SK-N-SH (cell line): ENCODE data around the gene PTGIS. TPM values are rescaled to one million over a fixed set of nuclear protein-coding genes. Genes with fewer than 3 reads are reported as not detected.

Source experiments
- CTCF ChIA-PET: fragments of 300-600, 350-600 bp; formaldehyde crosslinking; extraction: SDS; loops from one replicate; lab custom pipeline; 2021; lab: Yijun Ruan, JAX
- POLR2A ChIA-PET: fragments of 350-600 bp; sonication (Branson Sonifier 250); formaldehyde crosslinking; extraction: SDS; loops from one replicate; lab custom pipeline; 2020; ENCODE audit warnings: antibody characterized with exemption, inconsistent platforms; lab: Yijun Ruan, JAX
- DNase-seq: peaks from one replicate; pipeline ENCODE4 v3.0.0; 2012
- H2AFZ ChIP-seq: fragments of 200-600 bp; sonication (generic); 2 replicates; pipeline ENCODE4 v1.8.1; 2016; ENCODE audit warnings: antibody characterized with exemption, mild to moderate bottlenecking, low read depth
- H3F3A ChIP-seq: fragments of 200-600 bp; sonication (generic); replicated peaks from 2 replicates; pipeline ENCODE3; 2016; ENCODE audit warnings: antibody characterized with exemption, mild to moderate bottlenecking; ENCODE audit not compliant: insufficient read depth
- H3K27ac ChIP-seq, 2 experiments: fragments of 200-500 bp in 1 of 2; fragments of 200-600 bp in 1 of 2; sonication (Bioruptor generic) in 1 of 2; sonication (generic), shearing (Covaris generic) in 1 of 2; 2 replicates each; pipeline versions ENCODE4 v1.5.1 to v1.6.1; 2014 to 2016; ENCODE audit warnings: low read depth in 2 of 2, inconsistent platforms in 1 of 2, low read length in 1 of 2, mild to moderate bottlenecking in 1 of 2, mixed read lengths in 1 of 2
- H3K27me3 ChIP-seq: fragments of 200-600 bp; sonication (generic), shearing (Covaris generic); 2 replicates; pipeline ENCODE4 v1.6.1; 2016; ENCODE audit warnings: mixed run types; ENCODE audit not compliant: insufficient read depth
- H3K36me3 ChIP-seq, 2 experiments: fragments of 200-500 bp in 1 of 2; fragments of 200-600 bp in 1 of 2; sonication (Bioruptor generic) in 1 of 2; sonication (generic) in 1 of 2; replicated peaks in 1 of 2; 2 replicates each; pipeline versions ENCODE3 to v1.5.1; 2014 to 2016; ENCODE audit warnings: low read length in 1 of 2, mild to moderate bottlenecking in 1 of 2; ENCODE audit not compliant: insufficient read depth in 2 of 2, control insufficient read depth in 1 of 2
- H3K4me1 ChIP-seq, 2 experiments: fragments of 200-500 bp in 1 of 2; fragments of 200-600 bp in 1 of 2; sonication (Bioruptor generic) in 1 of 2; sonication (generic), shearing (Covaris generic) in 1 of 2; 2 replicates each; pipeline versions ENCODE4 v1.5.1 to v1.6.1; 2014 to 2016; ENCODE audit warnings: low read depth in 1 of 2, low read length in 1 of 2, mixed run types in 1 of 2; ENCODE audit not compliant: insufficient read depth in 2 of 2, control insufficient read depth in 1 of 2
- H3K4me2 ChIP-seq: fragments of 200-600 bp; sonication (generic), shearing (Covaris generic); 2 replicates; pipeline ENCODE4 v1.6.1; 2017; ENCODE audit warnings: mixed run types
- H3K4me3 ChIP-seq, 2 experiments: fragments of 200-500 bp in 1 of 2; fragments of 200-600 bp in 1 of 2; sonication (Bioruptor generic) in 1 of 2; sonication (generic), shearing (Covaris generic) in 1 of 2; 2 replicates each; pipeline versions ENCODE4 v1.5.1 to v1.8.1; 2014 to 2016; ENCODE audit warnings: low read depth in 2 of 2, inconsistent platforms in 1 of 2, low read length in 1 of 2, mild to moderate bottlenecking in 1 of 2, mixed read lengths in 1 of 2, moderate library complexity in 1 of 2
- H3K79me2 ChIP-seq: fragments of 200-600 bp; sonication (generic); 2 replicates; pipeline ENCODE4 v1.8.1; 2017; ENCODE audit warnings: mild to moderate bottlenecking; ENCODE audit not compliant: insufficient read depth
- H3K9ac ChIP-seq: fragments of 200-600 bp; sonication (generic); 2 replicates; pipeline ENCODE4 v1.6.1; 2017; ENCODE audit warnings: mixed run types
- H3K9me2 ChIP-seq: fragments of 200-600 bp; sonication (generic); 2 replicates; pipeline ENCODE4 v1.6.1; 2017; ENCODE audit warnings: mixed run types
- H3K9me3 ChIP-seq: fragments of 200-600 bp; sonication (generic); 2 replicates; pipeline ENCODE4 v1.6.1; 2017; ENCODE audit warnings: mixed run types, mild to moderate bottlenecking, moderate library complexity
- H4K20me1 ChIP-seq: fragments of 200-600 bp; sonication (generic); 2 replicates; pipeline ENCODE4 v1.6.1; 2017; ENCODE audit warnings: mild to moderate bottlenecking, mixed run types; ENCODE audit not compliant: insufficient read depth
- ELF1 ChIP-seq: IDR thresholded peaks from 2 replicates; pipeline ENCODE4 v1.4.0; 2012
- EP300 ChIP-seq, 2 experiments: IDR thresholded peaks; 2 replicates each; pipeline versions ENCODE4 v1.4.0 to v1.6.1; 2012; ENCODE audit warnings: borderline replicate concordance in 1 of 2, low read depth in 1 of 2, low read length in 1 of 2
- FOSL2 ChIP-seq: IDR thresholded peaks from 2 replicates; pipeline ENCODE4 v1.4.0; 2012; ENCODE audit warnings: low read depth, mild to moderate bottlenecking, moderate library complexity, borderline replicate concordance
- GABPA ChIP-seq: IDR thresholded peaks from 2 replicates; pipeline ENCODE4 v1.4.0; 2012; ENCODE audit warnings: low read depth, mild to moderate bottlenecking
- JUND ChIP-seq: IDR thresholded peaks from 2 replicates; pipeline ENCODE4 v1.4.0; 2012
- MEF2A ChIP-seq: IDR thresholded peaks from 2 replicates; pipeline ENCODE4 v1.4.0; 2012; ENCODE audit warnings: low read depth, borderline replicate concordance
- MXI1 ChIP-seq: IDR thresholded peaks from 2 replicates; pipeline ENCODE4 v1.6.1; 2012; ENCODE audit warnings: mild to moderate bottlenecking, low read depth, low read length, improper control_type of control experiment
- NRF1 ChIP-seq: IDR thresholded peaks from 2 replicates; pipeline ENCODE4 v1.6.1; 2012; ENCODE audit warnings: low read depth, mild to moderate bottlenecking, low read length
- RCOR1 ChIP-seq: fragments of 150-350 bp; IDR thresholded peaks from 2 replicates; pipeline ENCODE4 v1.6.1; 2017; ENCODE audit warnings: antibody characterized with exemption, low read length
- SMC3 ChIP-seq: IDR thresholded peaks from 2 replicates; pipeline ENCODE4 v1.6.1; 2012; ENCODE audit warnings: low read depth, low read length, improper control_type of control experiment
- TAF1 ChIP-seq: IDR thresholded peaks from 2 replicates; pipeline ENCODE4 v1.6.1; 2012; ENCODE audit warnings: low read depth, mild to moderate bottlenecking, low read length, moderate library complexity, borderline replicate concordance
- TCF12 ChIP-seq: IDR thresholded peaks from 2 replicates; pipeline ENCODE4 v1.4.0; 2012
- WGBS: methylation state at CpG from one replicate; pipeline ENCODE4 v1.1.6; 2017; ENCODE audit warnings: low lambda C conversion rate; 5-methylcytosine and 5-hydroxymethylcytosine counted together
- polyA plus RNA-seq, 3 experiments: library from polyadenylated mRNA; depleted of rRNA; stranded (reverse); fragments of >200 nt; gene quantifications; 2 replicates each; pipeline ENCODE4 v1.2.3, GENCODE V29; 2012
- TF ChIP-seq, protein P1 (sequence below): IDR thresholded peaks from 2 replicates; pipeline ENCODE4 v1.6.1; 2012; ENCODE audit warnings: mild to moderate bottlenecking, low read depth, low read length, moderate library complexity
- TF ChIP-seq, protein P2 (sequence below): fragments of 150-350 bp; IDR thresholded peaks from 2 replicates; pipeline ENCODE4 v1.6.1; 2016; ENCODE audit warnings: mild to moderate bottlenecking, low read depth, low read length
- TF ChIP-seq, protein P3 (sequence below): IDR thresholded peaks from 2 replicates; pipeline ENCODE4 v1.4.0; 2012; ENCODE audit warnings: low read depth

The PTGIS gene
- polyA plus RNA-seq, 1 of the 3 experiments (the other 2 are of a cell fraction), result 1.0 TPM

DNA sequence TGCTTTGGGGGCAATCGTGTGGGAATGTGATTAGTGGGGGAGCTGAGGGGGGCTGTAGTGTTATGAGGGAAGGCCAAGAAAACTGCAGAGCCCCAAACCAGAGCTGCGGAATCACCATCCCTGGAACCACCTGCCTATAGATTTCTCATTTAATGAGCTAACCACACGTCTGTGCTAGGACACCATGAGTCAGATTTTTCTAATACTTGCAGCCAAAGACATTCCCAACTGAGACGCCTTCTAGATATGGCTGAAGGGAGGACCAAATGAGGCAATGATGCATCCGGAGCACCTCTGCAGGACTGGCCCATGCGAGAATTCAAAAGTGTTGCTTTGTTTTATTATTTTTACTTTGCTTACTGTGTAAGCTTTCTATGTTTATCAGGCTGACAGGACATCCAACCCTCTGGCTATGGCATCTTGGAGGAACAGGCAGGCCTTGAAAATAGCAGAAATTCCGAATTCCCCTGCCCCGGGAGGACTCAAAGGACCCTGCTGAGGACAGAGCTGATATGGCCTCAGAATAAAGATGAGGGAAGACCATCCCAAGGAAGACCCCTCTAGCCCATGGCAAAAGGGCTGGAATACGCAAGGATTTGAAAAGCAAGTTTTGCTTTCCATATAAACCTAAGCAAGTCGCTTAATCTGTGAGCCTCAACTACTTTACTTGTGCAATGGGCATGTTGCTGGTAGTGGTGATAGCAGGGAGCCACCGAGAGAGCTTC is 3.1 kb upstream of the PTGIS start:
- Histone ChIP-seq H3K4me3 (no peak overlapping the region), H3K9ac (no peak overlapping the region), H3K9me2 (no peaks in the 10 kb centered on the region), H3K79me2 (no peaks in the 10 kb centered on the region), H3K4me1 (peaks cover 0 to 11% of the 10 kb centered on the region in 2 experiments; a peak in 1 of 4 replicates), H3K9me3 (no peaks in the 10 kb centered on the region), H3K36me3 (no peaks in the 10 kb centered on the region), H3K27ac (no peak overlapping the region), H2AFZ (no peak overlapping the region), H4K20me1 (no peaks in the 10 kb centered on the region), H3K4me2 (no peak overlapping the region), H3K27me3 (no peaks in the 10 kb centered on the region; the same call in 1 of the 2 replicates), H3F3A (no peaks in the 10 kb centered on the region)
- ChIA-PET POLR2A (no interaction called here), CTCF (interaction anchor here (0.8 to 3.1 kb wide), 4 partner anchors 13 to 33 kb away, joined by 3 to 19 read pairs (median 3); no protein-coding TSS in a partner anchor)
- no peak for TF ChIP-seq GABPA
- TF ChIP-seq TAF1, result no peak
- TF ChIP-seq SMC3, result no peak
- no peak for TF ChIP-seq TCF12
- TF ChIP-seq MEF2A, result no peak
- TF ChIP-seq, protein P1, sequence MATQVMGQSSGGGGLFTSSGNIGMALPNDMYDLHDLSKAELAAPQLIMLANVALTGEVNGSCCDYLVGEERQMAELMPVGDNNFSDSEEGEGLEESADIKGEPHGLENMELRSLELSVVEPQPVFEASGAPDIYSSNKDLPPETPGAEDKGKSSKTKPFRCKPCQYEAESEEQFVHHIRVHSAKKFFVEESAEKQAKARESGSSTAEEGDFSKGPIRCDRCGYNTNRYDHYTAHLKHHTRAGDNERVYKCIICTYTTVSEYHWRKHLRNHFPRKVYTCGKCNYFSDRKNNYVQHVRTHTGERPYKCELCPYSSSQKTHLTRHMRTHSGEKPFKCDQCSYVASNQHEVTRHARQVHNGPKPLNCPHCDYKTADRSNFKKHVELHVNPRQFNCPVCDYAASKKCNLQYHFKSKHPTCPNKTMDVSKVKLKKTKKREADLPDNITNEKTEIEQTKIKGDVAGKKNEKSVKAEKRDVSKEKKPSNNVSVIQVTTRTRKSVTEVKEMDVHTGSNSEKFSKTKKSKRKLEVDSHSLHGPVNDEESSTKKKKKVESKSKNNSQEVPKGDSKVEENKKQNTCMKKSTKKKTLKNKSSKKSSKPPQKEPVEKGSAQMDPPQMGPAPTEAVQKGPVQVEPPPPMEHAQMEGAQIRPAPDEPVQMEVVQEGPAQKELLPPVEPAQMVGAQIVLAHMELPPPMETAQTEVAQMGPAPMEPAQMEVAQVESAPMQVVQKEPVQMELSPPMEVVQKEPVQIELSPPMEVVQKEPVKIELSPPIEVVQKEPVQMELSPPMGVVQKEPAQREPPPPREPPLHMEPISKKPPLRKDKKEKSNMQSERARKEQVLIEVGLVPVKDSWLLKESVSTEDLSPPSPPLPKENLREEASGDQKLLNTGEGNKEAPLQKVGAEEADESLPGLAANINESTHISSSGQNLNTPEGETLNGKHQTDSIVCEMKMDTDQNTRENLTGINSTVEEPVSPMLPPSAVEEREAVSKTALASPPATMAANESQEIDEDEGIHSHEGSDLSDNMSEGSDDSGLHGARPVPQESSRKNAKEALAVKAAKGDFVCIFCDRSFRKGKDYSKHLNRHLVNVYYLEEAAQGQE, result no peak
- TF ChIP-seq FOSL2, result no peak
- TF ChIP-seq, protein P2, sequence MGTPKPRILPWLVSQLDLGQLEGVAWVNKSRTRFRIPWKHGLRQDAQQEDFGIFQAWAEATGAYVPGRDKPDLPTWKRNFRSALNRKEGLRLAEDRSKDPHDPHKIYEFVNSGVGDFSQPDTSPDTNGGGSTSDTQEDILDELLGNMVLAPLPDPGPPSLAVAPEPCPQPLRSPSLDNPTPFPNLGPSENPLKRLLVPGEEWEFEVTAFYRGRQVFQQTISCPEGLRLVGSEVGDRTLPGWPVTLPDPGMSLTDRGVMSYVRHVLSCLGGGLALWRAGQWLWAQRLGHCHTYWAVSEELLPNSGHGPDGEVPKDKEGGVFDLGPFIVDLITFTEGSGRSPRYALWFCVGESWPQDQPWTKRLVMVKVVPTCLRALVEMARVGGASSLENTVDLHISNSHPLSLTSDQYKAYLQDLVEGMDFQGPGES, result no peak
- TF ChIP-seq, protein P3, sequence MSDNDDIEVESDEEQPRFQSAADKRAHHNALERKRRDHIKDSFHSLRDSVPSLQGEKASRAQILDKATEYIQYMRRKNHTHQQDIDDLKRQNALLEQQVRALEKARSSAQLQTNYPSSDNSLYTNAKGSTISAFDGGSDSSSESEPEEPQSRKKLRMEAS, result no peak
- TF ChIP-seq JUND, result no peak
- no peak for TF ChIP-seq NRF1
- no peak for TF ChIP-seq EP300 (IDR thresholded peaks at IDR 0.05; ENCODE audit: borderline replicate concordance in 1 of 2, low read depth in 1 of 2, low read length in 1 of 2)
- TF ChIP-seq RCOR1, result no peak
- TF ChIP-seq ELF1, result no peak
- no peak for TF ChIP-seq MXI1
- no peak for DNase-seq
- 67% methylated on average over 11 of the region's 11 CpGs for WGBS
